Progenitor cell of endocrine pancreas (in vitro differentiated cells): ENCODE results near the gene BBS1. TPM values are rescaled to one million over a fixed set of nuclear protein-coding genes. Genes with fewer than 3 reads are reported as not detected.

Experiments
- DNase-seq: peaks from one replicate; pipeline ENCODE4 v3.0.0; 2021; ENCODE audit warnings: low spot score; ENCODE audit not compliant: unreplicated experiment
- H3K27ac Mint-ChIP-seq: 2 replicates; pipeline ENCODE4 v1.8.0; 2021; ENCODE audit warnings: mild to moderate bottlenecking, moderate library complexity, mixed read lengths
- H3K27me3 Mint-ChIP-seq: 2 replicates; pipeline ENCODE4 v1.8.0; 2021; ENCODE audit warnings: mixed read lengths
- H3K36me3 Mint-ChIP-seq: 2 replicates; pipeline ENCODE4 v1.8.0; 2022; ENCODE audit warnings: mixed read lengths; ENCODE audit not compliant: insufficient read depth
- H3K4me1 Mint-ChIP-seq: 2 replicates; pipeline ENCODE4 v1.8.0; 2021; ENCODE audit warnings: low read depth, mixed read lengths
- H3K4me3 Mint-ChIP-seq: 2 replicates; pipeline ENCODE4 v1.8.0; 2021; ENCODE audit warnings: low read depth, mild to moderate bottlenecking, moderate library complexity, mixed read lengths
- H3K9me3 Mint-ChIP-seq: 2 replicates; pipeline ENCODE4 v1.8.0; 2021; ENCODE audit warnings: low read depth, mixed read lengths
- CTCF ChIP-seq: fragments of 200-600 bp; sonication (generic); IDR thresholded peaks from one replicate; pipeline ENCODE4 v1.5.0; 2021; ENCODE audit warnings: antibody characterized with exemption, mild to moderate bottlenecking; ENCODE audit not compliant: unreplicated experiment
- total RNA-seq: library from RNA; stranded (reverse); gene quantifications from 2 replicates; pipeline ENCODE4 v1.2.1, GENCODE V29; 2021

Gene BBS1
- total RNA-seq, 1 donor from 2014 or later: 80.3 TPM

GRCh38 chr11:66524304-66525040, 14.0 kb downstream of the BBS1 start:
- peaks cover 11% of the 10 kb centered on the region for H3K36me3 Mint-ChIP-seq
- H3K9me3 Mint-ChIP-seq: no peaks in the 10 kb centered on the region
- no peak for DNase-seq
- no peaks in the 10 kb centered on the region for H3K27me3 Mint-ChIP-seq
- no peak overlapping the region for H3K4me3 Mint-ChIP-seq
- no peak for TF ChIP-seq CTCF
- no peak overlapping the region for H3K27ac Mint-ChIP-seq
- H3K4me1 Mint-ChIP-seq: no peaks in the 10 kb centered on the region

- peaks cover 8% of the 10 kb centered on the region for H3K36me3 Mint-ChIP-seq
- no peaks in the 10 kb centered on the region for H3K9me3 Mint-ChIP-seq
- no peak for DNase-seq
- TF ChIP-seq CTCF: no peak
- no peaks in the 10 kb centered on the region for H3K27me3 Mint-ChIP-seq
- peaks cover 2% of the 10 kb centered on the region for H3K4me1 Mint-ChIP-seq
- H3K4me3 Mint-ChIP-seq: no peak overlapping the region
- no peak overlapping the region for H3K27ac Mint-ChIP-seq
Observed at GRCh38 chr11:66529069-66529468, 18.6 kb downstream of the BBS1 start.

- no peak for TF ChIP-seq CTCF
- no peak overlapping the region for H3K4me3 Mint-ChIP-seq
- H3K36me3 Mint-ChIP-seq: peaks cover 7% of the 10 kb centered on the region
- H3K27ac Mint-ChIP-seq: no peak overlapping the region
- no peaks in the 10 kb centered on the region for H3K27me3 Mint-ChIP-seq
- H3K9me3 Mint-ChIP-seq: no peaks in the 10 kb centered on the region
- no peak for DNase-seq
- peaks cover 2% of the 10 kb centered on the region for H3K4me1 Mint-ChIP-seq
Observed at GRCh38 chr11:66529655-66530054, 19.2 kb downstream of the BBS1 start.

DNA sequence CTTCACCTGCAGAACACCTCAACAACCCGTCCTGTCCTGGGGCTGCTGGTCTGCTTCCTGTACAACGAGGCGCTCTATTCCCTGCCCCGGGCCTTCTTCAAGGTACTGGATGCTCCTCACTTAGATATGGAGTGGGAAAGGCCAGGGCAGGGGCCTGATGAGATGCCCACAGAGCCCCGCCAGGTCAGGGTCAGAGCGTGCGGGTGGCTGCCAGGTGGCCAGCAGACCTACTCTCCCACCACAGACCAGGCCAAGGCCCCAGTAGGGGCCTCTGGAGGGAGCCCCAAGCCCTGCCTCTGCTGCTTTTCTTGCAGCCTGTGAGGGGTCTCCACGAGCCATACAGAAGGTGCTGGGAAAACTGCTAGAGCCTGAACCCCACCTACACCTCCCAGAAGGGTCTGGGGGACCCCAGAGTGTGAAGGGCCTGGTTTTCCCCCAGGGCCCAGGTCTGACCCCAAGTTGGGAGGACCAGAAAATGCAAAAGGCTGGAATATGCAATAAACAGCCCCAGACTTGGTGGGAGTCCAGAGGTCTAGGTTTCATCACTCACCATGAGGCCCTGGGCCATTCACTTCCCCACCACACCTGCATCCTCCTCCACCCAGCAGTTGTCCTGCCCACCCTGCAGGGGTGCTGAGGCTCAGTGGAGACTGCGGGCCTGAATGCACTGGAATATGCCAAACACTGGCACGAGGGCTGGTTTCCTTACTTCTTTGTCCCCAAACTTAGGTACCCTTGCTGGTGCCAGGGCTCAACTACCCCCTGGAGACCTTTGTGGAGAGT, 20.7 kb downstream of the BBS1 start:
- Mint-ChIP-seq H3K36me3 (peaks cover 15% of the 10 kb centered on the region), H3K4me1 (peaks cover 2% of the 10 kb centered on the region), H3K27ac (no peak overlapping the region), H3K27me3 (no peaks in the 10 kb centered on the region), H3K9me3 (no peaks in the 10 kb centered on the region), H3K4me3 (no peak overlapping the region)
- no peak for TF ChIP-seq CTCF
- no peak for DNase-seq

DNA sequence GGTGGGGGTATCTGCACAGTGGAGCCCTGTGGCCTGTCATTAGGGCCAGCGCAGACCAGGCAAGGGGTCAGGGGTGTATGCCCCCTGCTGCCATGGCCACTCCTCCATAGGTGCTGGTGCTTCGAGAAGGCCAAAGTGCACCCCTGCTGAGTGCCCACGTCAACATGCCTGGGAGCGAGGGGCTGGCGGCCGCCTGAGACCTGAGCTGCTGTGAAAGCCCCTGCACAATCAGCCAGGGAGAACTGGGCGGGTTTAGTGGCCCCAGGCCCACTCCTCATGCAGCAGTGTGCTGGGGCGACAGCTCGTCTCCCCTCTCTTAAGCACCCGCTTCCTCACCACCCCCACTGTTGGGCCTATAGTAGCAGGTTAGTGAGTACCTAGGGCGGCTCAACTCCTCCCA, 21.4 kb downstream of the BBS1 start:
- no peak overlapping the region for H3K27ac Mint-ChIP-seq
- no peak for DNase-seq
- H3K4me3 Mint-ChIP-seq: no peak overlapping the region
- H3K9me3 Mint-ChIP-seq: no peaks in the 10 kb centered on the region
- peaks cover 2% of the 10 kb centered on the region for H3K4me1 Mint-ChIP-seq
- TF ChIP-seq CTCF: no peak
- no peaks in the 10 kb centered on the region for H3K27me3 Mint-ChIP-seq
- peaks cover 17% of the 10 kb centered on the region for H3K36me3 Mint-ChIP-seq
